Right lobe of liver (tissue), 6 donors: ENCODE data around the gene IGF2BP2. TPM values are rescaled to one million over a fixed set of nuclear protein-coding genes. Genes with fewer than 3 reads are reported as not detected.

Experiments
- ATAC-seq, 4 donors: fragments of 200-7000 bp; cut with Tn5 transposase; one replicate each; pipeline ENCODE4 v1.9.1; 2020; ENCODE audit warnings: mild to moderate bottlenecking in 4 of 4, moderate library complexity in 4 of 4
- DNase-seq, 3 donors: peaks; one replicate each; pipeline ENCODE4 v3.0.0-alpha.2; 2020
- H3K27ac ChIP-seq, 3 donors: fragments of 200-600 bp; one replicate each; pipeline ENCODE4 v1.8.0; 2022
- H3K27me3 ChIP-seq, 2 donors: fragments of 200-600 bp; one replicate each; pipeline ENCODE4 v1.8.0; 2022
- H3K36me3 ChIP-seq, 4 donors: fragments of 200-600 bp; sonication (generic) in 1 of 4; one replicate each; pipeline versions ENCODE4 v1.5.1 to v1.8.0; 2017 to 2022; ENCODE audit warnings: control low read depth in 1 of 4
- H3K4me1 ChIP-seq, 4 donors: fragments of 200-600 bp; sonication (generic) in 1 of 4; one replicate each; pipeline versions ENCODE4 v1.5.1 to v1.8.0; 2017 to 2022; ENCODE audit warnings: control low read depth in 1 of 4
- H3K4me3 ChIP-seq, 3 donors: fragments of 200-600 bp; one replicate each; pipeline ENCODE4 v1.8.0; 2022
- H3K9me3 ChIP-seq, 4 donors: fragments of 200-600 bp; sonication (generic) in 1 of 4; one replicate each; pipeline versions ENCODE4 v1.5.1 to v1.8.0; 2017 to 2022; ENCODE audit warnings: control low read depth in 1 of 4
- POLR2A ChIP-seq: fragments of 450-650 bp; IDR thresholded peaks from one replicate; pipeline ENCODE4 v1.6.1; 2017; ENCODE audit warnings: antibody characterized with exemption, mild to moderate bottlenecking
- WGBS: methylation state at CpG from one replicate; pipeline ENCODE4 v1.1.6; 2018; ENCODE audit warnings: low coverage, low lambda C conversion rate; ENCODE audit not compliant: insufficient coverage; ENCODE audit errors: missing lambda C conversion rate; 5-methylcytosine and 5-hydroxymethylcytosine counted together
- intact Hi-C, 2 donors: fragments of 100-400 bp; cut with DNase I; formaldehyde crosslinking; loops; one replicate each; pipeline versions ENCODE4 v1.11.2 to v1.14.1; 2022
- total RNA-seq, 6 experiments: library from RNA; depleted of rRNA in 2 of 6; stranded (reverse); fragments of >200 nt in 2 of 6; fragmentation: NEBNext Ultra II Directional in 3 of 6; extraction: Animal tissue kit (Norgen Biotek cat#: 25700) in 3 of 6; gene quantifications; one replicate each; pipeline versions ENCODE4 v1.1.0 to v1.2.4, GENCODE V29; 2016 to 2023
- TF ChIP-seq, protein P1 (sequence below), 4 donors: fragments of 200-600 bp in 3 of 4; fragments of 450-650 bp in 1 of 4; IDR thresholded peaks; one replicate each; pipeline versions ENCODE4 v1.5.1 to v1.8.0; 2016 to 2022; ENCODE audit warnings: antibody characterized with exemption in 4 of 4, mild to moderate bottlenecking in 2 of 4
- donor health status: DM: no; HTN: yes; CAD: no.
- donor health status: DM: no; HTN: no; CAD: no.
- donor health status: DM: no; HTN: no; CAD: no.
- donor health status: DM: no; HTN: yes; CAD: no.
- donor health status: DM: no; HTN: yes; CAD: no.

Gene IGF2BP2
- total RNA-seq, 6 experiments from 2014 or later = 0.99 to 3.0 (median 1.8) TPM

- WGBS = 43% methylated on average over 7 of the region's 7 CpGs
- TF ChIP-seq, protein P1, sequence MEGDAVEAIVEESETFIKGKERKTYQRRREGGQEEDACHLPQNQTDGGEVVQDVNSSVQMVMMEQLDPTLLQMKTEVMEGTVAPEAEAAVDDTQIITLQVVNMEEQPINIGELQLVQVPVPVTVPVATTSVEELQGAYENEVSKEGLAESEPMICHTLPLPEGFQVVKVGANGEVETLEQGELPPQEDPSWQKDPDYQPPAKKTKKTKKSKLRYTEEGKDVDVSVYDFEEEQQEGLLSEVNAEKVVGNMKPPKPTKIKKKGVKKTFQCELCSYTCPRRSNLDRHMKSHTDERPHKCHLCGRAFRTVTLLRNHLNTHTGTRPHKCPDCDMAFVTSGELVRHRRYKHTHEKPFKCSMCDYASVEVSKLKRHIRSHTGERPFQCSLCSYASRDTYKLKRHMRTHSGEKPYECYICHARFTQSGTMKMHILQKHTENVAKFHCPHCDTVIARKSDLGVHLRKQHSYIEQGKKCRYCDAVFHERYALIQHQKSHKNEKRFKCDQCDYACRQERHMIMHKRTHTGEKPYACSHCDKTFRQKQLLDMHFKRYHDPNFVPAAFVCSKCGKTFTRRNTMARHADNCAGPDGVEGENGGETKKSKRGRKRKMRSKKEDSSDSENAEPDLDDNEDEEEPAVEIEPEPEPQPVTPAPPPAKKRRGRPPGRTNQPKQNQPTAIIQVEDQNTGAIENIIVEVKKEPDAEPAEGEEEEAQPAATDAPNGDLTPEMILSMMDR (IDR thresholded peaks at IDR 0.05) = no peak
- peaks cover 0 to 6% of the 10 kb centered on the region in 2 donors for H3K27me3 ChIP-seq
- H3K4me1 ChIP-seq = peaks cover 0 to 5% (median 0%) of the 10 kb centered on the region in 4 donors
- peak; percentile 91 to 100 (median 97) for ATAC-seq
- no peak overlapping the region for H3K4me3 ChIP-seq
- no peak overlapping the region for H3K27ac ChIP-seq
- H3K9me3 ChIP-seq = no peaks in the 10 kb centered on the region
- DNase-seq = no peak
- no peaks in the 10 kb centered on the region for H3K36me3 ChIP-seq
- intact Hi-C loops = no loop called here
These were observed 28.3 kb downstream of the IGF2BP2 start for GRCh38 chr3:185796431-185797107.

DNA sequence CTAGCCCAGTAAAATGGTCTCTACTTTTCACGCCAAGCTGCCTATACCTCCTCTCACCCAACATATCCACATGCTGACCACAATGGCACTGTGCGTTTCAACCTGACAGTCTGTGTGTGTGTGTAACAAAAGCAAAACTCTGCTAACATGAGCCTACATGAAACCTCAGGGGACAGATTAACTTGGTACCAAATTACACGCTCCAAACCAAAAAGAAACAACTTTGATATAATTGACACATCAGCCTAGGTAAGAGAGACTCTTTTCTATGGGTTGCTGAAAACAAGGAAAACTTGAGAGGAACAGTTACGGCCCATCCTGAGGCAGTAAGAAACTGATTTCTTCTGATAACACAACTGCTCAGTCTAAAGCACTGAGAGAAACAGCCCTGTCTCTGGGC is 31.5 kb downstream of the IGF2BP2 start:
- Histone ChIP-seq H3K9me3 (no peaks in the 10 kb centered on the region), H3K4me1 (peaks cover 0 to 5% (median 0%) of the 10 kb centered on the region in 4 donors), H3K27ac (no peak overlapping the region), H3K4me3 (no peak overlapping the region), H3K27me3 (peaks cover 0 to 6% of the 10 kb centered on the region in 2 donors), H3K36me3 (no peaks in the 10 kb centered on the region)
- no peak for ATAC-seq
- TF ChIP-seq, protein P1 (IDR thresholded peaks at IDR 0.05) = no peak
- no peak for TF ChIP-seq POLR2A
- intact Hi-C loops = no loop called here
- WGBS = 91% methylated on average over 3 of the region's 4 CpGs
- no peak for DNase-seq

DNA sequence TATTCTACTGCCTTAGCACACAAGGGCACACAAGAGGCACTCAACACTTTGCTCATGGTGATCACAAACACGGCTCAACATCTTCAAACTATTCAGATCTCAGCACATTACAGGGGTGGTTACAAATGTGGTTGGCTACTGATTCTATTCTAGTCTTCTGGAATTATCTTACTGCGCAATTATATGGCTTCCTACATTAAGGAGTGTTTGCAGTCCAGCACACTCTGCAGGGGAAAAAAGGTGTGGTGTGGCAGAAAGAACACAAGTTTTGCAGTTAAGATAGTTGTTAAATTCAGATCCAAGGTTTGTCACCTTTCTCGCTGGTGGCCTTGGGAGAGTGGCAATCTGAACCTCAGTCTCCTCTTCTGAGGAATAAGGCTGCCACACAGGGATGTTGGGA is 31.9 kb downstream of the IGF2BP2 start:
- WGBS = 85% methylated on average over 3 of the region's 3 CpGs
- intact Hi-C loops = no loop called here
- TF ChIP-seq, protein P1 (IDR thresholded peaks at IDR 0.05) = no peak
- no peak for TF ChIP-seq POLR2A
- no peak for DNase-seq
- Histone ChIP-seq H3K4me3 (no peak overlapping the region), H3K4me1 (peaks cover 0 to 5% (median 0%) of the 10 kb centered on the region in 4 donors), H3K27me3 (peaks cover 0 to 6% of the 10 kb centered on the region in 2 donors), H3K36me3 (no peaks in the 10 kb centered on the region), H3K27ac (no peak overlapping the region), H3K9me3 (no peaks in the 10 kb centered on the region)
- no peak for ATAC-seq

DNA sequence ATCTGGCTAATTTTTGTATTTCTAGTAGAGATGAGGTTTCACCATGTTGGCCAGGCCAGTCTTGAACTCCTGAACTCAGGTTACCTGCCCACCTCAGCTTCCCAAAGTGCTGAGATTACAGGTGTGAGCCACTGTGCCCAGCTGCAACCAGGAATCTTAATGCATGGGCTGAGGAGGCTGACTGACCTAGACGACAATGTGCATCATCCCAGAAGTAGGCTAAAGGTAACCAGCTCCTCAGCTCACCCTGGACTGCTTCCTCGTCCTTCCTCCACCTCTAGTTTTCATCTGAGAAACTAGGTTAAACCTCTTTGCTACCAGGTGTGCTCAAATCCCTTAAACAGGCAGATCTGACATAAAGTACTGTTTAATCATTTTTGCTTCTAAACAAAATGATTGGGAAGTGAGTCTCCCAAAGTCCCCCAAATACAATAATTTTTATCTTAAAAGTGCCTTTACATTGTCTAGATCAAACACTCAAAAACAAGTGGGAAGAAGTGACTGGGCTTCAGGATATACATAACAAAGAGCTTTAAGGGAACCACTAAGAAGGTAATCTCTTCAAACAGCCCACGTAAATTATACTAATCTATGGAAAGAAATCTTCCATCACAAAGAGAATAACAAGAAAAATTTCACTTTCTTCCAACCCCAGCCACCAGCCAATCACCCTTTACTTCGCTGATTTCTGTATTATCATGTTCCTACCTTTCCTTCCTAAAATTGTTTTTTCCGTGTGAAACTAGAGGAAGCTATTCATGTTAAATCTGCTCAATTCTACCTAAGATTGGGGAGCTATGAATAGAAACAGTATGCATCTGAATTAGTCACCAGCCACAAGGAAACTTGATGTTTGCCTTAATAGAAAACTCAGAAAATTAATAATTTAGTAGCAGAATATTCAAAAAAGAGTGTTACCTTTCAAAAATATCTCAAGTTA is 34.7 kb downstream of the IGF2BP2 start:
- no peaks in the 10 kb centered on the region for H3K27me3 ChIP-seq
- H3K36me3 ChIP-seq = no peaks in the 10 kb centered on the region
- WGBS = 49% methylated on average over 4 of the region's 5 CpGs
- no peak for TF ChIP-seq POLR2A
- TF ChIP-seq, protein P1 (IDR thresholded peaks at IDR 0.05) = no peak
- intact Hi-C loops = no loop called here
- no peak overlapping the region for H3K27ac ChIP-seq
- H3K9me3 ChIP-seq = no peaks in the 10 kb centered on the region
- no peak overlapping the region for H3K4me3 ChIP-seq
- no peaks in the 10 kb centered on the region for H3K4me1 ChIP-seq
- ATAC-seq = peak in 2 of 4 donors; percentile 24 to 54
- DNase-seq = no peak
